H9 (cell line): ENCODE measurements around the gene LHFPL6. TPM values are rescaled to one million over a fixed set of nuclear protein-coding genes. Genes with fewer than 3 reads are reported as not detected.

ENCODE experiments used
- DNase-seq: peaks from one replicate; pipeline ENCODE4 v3.0.0-alpha.2; 2017
- H2AFZ ChIP-seq: one replicate; pipeline ENCODE4 v1.6.1; 2013; ENCODE audit warnings: mild to moderate bottlenecking, low read length, control low read depth, moderate library complexity
- H2AK5ac ChIP-seq: 2 replicates; pipeline ENCODE4 v1.6.1; 2013; ENCODE audit warnings: low read length, control low read depth, mixed read lengths; ENCODE audit not compliant: insufficient read length
- H2BK120ac ChIP-seq: one replicate; pipeline ENCODE4 v1.6.1; 2013; ENCODE audit warnings: low read depth, mild to moderate bottlenecking, low read length, control low read depth, inconsistent platforms; ENCODE audit not compliant: poor library complexity, severe bottlenecking
- H2BK12ac ChIP-seq: 2 replicates; pipeline ENCODE4 v1.6.1; 2013; ENCODE audit warnings: low read length, control low read depth, mixed read lengths, low read depth; ENCODE audit not compliant: insufficient read length
- H2BK15ac ChIP-seq: 2 replicates; pipeline ENCODE4 v1.6.1; 2013; ENCODE audit warnings: low read depth, low read length, control low read depth
- H2BK20ac ChIP-seq: one replicate; pipeline ENCODE4 v1.6.1; 2013; ENCODE audit warnings: low read depth, mild to moderate bottlenecking, low read length, control low read depth, inconsistent platforms; ENCODE audit not compliant: poor library complexity, severe bottlenecking
- H2BK5ac ChIP-seq: 2 replicates; pipeline ENCODE4 v1.6.1; 2013; ENCODE audit warnings: low read length, control low read depth, mixed read lengths; ENCODE audit not compliant: insufficient read length
- H3K14ac ChIP-seq: 2 replicates; pipeline ENCODE4 v1.6.1; 2013; ENCODE audit warnings: low read length, control low read depth; ENCODE audit not compliant: insufficient read depth
- H3K18ac ChIP-seq: 2 replicates; pipeline ENCODE4 v1.6.1; 2013; ENCODE audit warnings: low read depth, mild to moderate bottlenecking, mixed read lengths, low read length, control low read depth; ENCODE audit not compliant: insufficient read length
- H3K23ac ChIP-seq: 2 replicates; pipeline ENCODE4 v1.6.1; 2013; ENCODE audit warnings: low read length, control low read depth, mixed read lengths, low read depth; ENCODE audit not compliant: insufficient read length
- H3K23me2 ChIP-seq: 2 replicates; pipeline ENCODE4 v1.6.1; 2013; ENCODE audit warnings: low read depth, mild to moderate bottlenecking, mixed read lengths, low read length, control low read depth; ENCODE audit not compliant: insufficient read length, poor library complexity, severe bottlenecking
- H3K27ac ChIP-seq: 2 replicates; pipeline ENCODE4 v1.5.1; 2013; ENCODE audit warnings: low read length, control low read depth, mixed read lengths, low read depth; ENCODE audit not compliant: insufficient read length
- H3K27me3 ChIP-seq: 2 replicates; pipeline ENCODE4 v1.6.1; 2013; ENCODE audit warnings: low read length, control low read depth, inconsistent platforms; ENCODE audit not compliant: insufficient read depth
- H3K4ac ChIP-seq: 2 replicates; pipeline ENCODE4 v1.6.1; 2013; ENCODE audit warnings: low read depth, mild to moderate bottlenecking, control low read depth, inconsistent platforms, low read length, moderate library complexity
- H3K4me1 ChIP-seq: 2 replicates; pipeline ENCODE4 v1.6.1; 2013; ENCODE audit warnings: low read length, control low read depth, inconsistent platforms; ENCODE audit not compliant: insufficient read depth
- H3K4me2 ChIP-seq: 2 replicates; pipeline ENCODE4 v1.6.1; 2013; ENCODE audit warnings: low read length, control low read depth, mixed read lengths; ENCODE audit not compliant: insufficient read length, insufficient read depth
- H3K56ac ChIP-seq: 2 replicates; pipeline ENCODE4 v1.6.1; 2013; ENCODE audit warnings: low read depth, mild to moderate bottlenecking, mixed read lengths, low read length, control low read depth; ENCODE audit not compliant: insufficient read length
- H3K79me1 ChIP-seq: 2 replicates; pipeline ENCODE4 v1.6.1; 2013; ENCODE audit warnings: low read depth, mild to moderate bottlenecking, moderate library complexity, low read length, control low read depth, inconsistent platforms; ENCODE audit not compliant: insufficient read depth, poor library complexity, severe bottlenecking
- H3K79me2 ChIP-seq: 2 replicates; pipeline ENCODE4 v1.6.1; 2013; ENCODE audit warnings: low read length, control low read depth, inconsistent platforms; ENCODE audit not compliant: insufficient read depth
- H3K9ac ChIP-seq: 2 replicates; pipeline ENCODE4 v1.6.1; 2013; ENCODE audit warnings: low read length, control low read depth, mixed read lengths; ENCODE audit not compliant: insufficient read length; ENCODE audit errors: extremely low read depth
- H3K9me3 ChIP-seq: one replicate; pipeline ENCODE4 v1.6.1; 2013; ENCODE audit warnings: low read depth, low read length, inconsistent platforms; ENCODE audit not compliant: control insufficient read depth
- H3T11ph ChIP-seq: one replicate; pipeline ENCODE4 v1.6.1; 2013; ENCODE audit warnings: mild to moderate bottlenecking, low read length, control low read depth, inconsistent platforms
- H4K20me1 ChIP-seq: one replicate; pipeline ENCODE4 v1.6.1; 2013; ENCODE audit not compliant: control insufficient read depth, insufficient read length, insufficient read depth
- H4K5ac ChIP-seq: 2 replicates; pipeline ENCODE4 v1.6.1; 2013; ENCODE audit warnings: low read depth, mild to moderate bottlenecking, mixed read lengths, low read length, control low read depth; ENCODE audit not compliant: insufficient read length
- H4K8ac ChIP-seq: replicated peaks from 2 replicates; pipeline ENCODE4 v1.6.1; 2013; ENCODE audit warnings: low read length, control low read depth, mixed read lengths, low read depth; ENCODE audit not compliant: insufficient read length
- H4K91ac ChIP-seq: 2 replicates; pipeline ENCODE4 v1.6.1; 2013; ENCODE audit warnings: low read depth, mild to moderate bottlenecking, moderate library complexity, mixed read lengths, low read length, control low read depth; ENCODE audit not compliant: insufficient read length
- H3K27ac Mint-ChIP-seq, 3 experiments: 2 replicates in 2 of 3; 3 replicates in 1 of 3; pipeline ENCODE4 v1.8.0; 2020 to 2021; ENCODE audit warnings: mixed read lengths in 3 of 3, mild to moderate bottlenecking in 1 of 3, moderate library complexity in 1 of 3
- H3K27me3 Mint-ChIP-seq: 2 replicates; pipeline ENCODE4 v1.8.0; 2021; ENCODE audit warnings: low read depth, mild to moderate bottlenecking, moderate library complexity, mixed read lengths
- H3K36me3 Mint-ChIP-seq, 3 experiments: 2 replicates in 2 of 3; 3 replicates in 1 of 3; pipeline ENCODE4 v1.8.0; 2020 to 2021; ENCODE audit warnings: low read depth in 3 of 3, mixed read lengths in 3 of 3; ENCODE audit not compliant: insufficient read depth in 1 of 3
- H3K4me1 Mint-ChIP-seq, 2 experiments: 2 replicates each; pipeline ENCODE4 v1.8.0; 2020; ENCODE audit warnings: mixed read lengths in 2 of 2
- H3K4me3 Mint-ChIP-seq, 2 experiments: 2 replicates in 1 of 2; 3 replicates in 1 of 2; pipeline ENCODE4 v1.8.0; 2020 to 2021; ENCODE audit warnings: mild to moderate bottlenecking in 2 of 2, mixed read lengths in 2 of 2, moderate library complexity in 1 of 2
- H3K9me3 Mint-ChIP-seq, 2 experiments: 2 replicates in 1 of 2; 3 replicates in 1 of 2; pipeline ENCODE4 v1.8.0; 2020; ENCODE audit warnings: mild to moderate bottlenecking in 2 of 2, mixed read lengths in 2 of 2, moderate library complexity in 1 of 2
- CTCF ChIP-seq: fragments of 200-600 bp; sonication (generic); conservative IDR thresholded peaks from 3 replicates; pipeline ENCODE4 v1.8.0; 2021; ENCODE audit warnings: antibody characterized with exemption, mild to moderate bottlenecking
- WGBS: extraction: QIAGEN DNeasy Blood & Tissue Kit; methylation state at CpG from one replicate; pipeline ENCODE4 v1.1.7; 2013; ENCODE audit warnings: missing lambda C conversion rate, low lambda C conversion rate, mixed read lengths; ENCODE audit not compliant: insufficient read length; ENCODE audit errors: extremely low coverage; 5-methylcytosine and 5-hydroxymethylcytosine counted together
- total RNA-seq: library from RNA; stranded (reverse); gene quantifications from 2 replicates; pipeline ENCODE4 v1.2.1, GENCODE V29; 2021

LHFPL6 gene
- total RNA-seq, 1 experiment from 2014 or later = 3.5 TPM

GRCh38 chr13:39417643-39418042, 185.3 kb downstream of the LHFPL6 start:
- Mint-ChIP-seq H3K4me3 (peak overlapping the region; percentile 7 to 31; a peak in 4 of 5 replicates), H3K27me3 (peaks cover 5% of the 10 kb centered on the region), H3K4me1 (peaks cover 48 to 50% of the 10 kb centered on the region in 2 experiments), H3K27ac (peak overlapping the region in 1 of 3 experiments; percentile 46; a peak in 4 of 7 replicates), H3K36me3 (no peaks in the 10 kb centered on the region; a peak in 1 of 7 replicates), H3K9me3 (no peaks in the 10 kb centered on the region; a peak in 2 of 5 replicates)
- Histone ChIP-seq H2BK12ac (no peak overlapping the region), H4K91ac (no peak overlapping the region), H3K23ac (no peak overlapping the region), H3T11ph (no peak overlapping the region), H3K79me2 (no peaks in the 10 kb centered on the region), H3K9me3 (no peaks in the 10 kb centered on the region), H2AFZ (no peak overlapping the region), H4K5ac (no peak overlapping the region), H3K4ac (no peak overlapping the region), H3K18ac (no peak overlapping the region), H3K56ac (no peak overlapping the region), H3K14ac (no peak overlapping the region), H3K4me1 (peaks cover 3% of the 10 kb centered on the region; the same call in 1 of the 2 replicates), H2BK120ac (no peak overlapping the region), H3K4me2 (peak overlapping the region; percentile 37), H3K79me1 (no peaks in the 10 kb centered on the region), H2BK15ac (no peak overlapping the region), H2AK5ac (no peak overlapping the region), H2BK5ac (no peak overlapping the region), H3K27ac (no peak overlapping the region), H4K8ac (no peak overlapping the region), H4K20me1 (no peaks in the 10 kb centered on the region), H3K23me2 (no peaks in the 10 kb centered on the region), H2BK20ac (no peak overlapping the region), H3K27me3 (no peaks in the 10 kb centered on the region), H3K9ac (no peak overlapping the region)
- no CpG with 5 or more reads among the region's 5 CpGs for WGBS
- TF ChIP-seq CTCF = no peak
- DNase-seq = peak; percentile 49
